GM23338 (cell line): Measurements from ENCODE around the gene SLC7A10. TPM values are rescaled to one million over a fixed set of nuclear protein-coding genes. Genes with fewer than 3 reads are reported as not detected.

Experiments used
- ATAC-seq: fragments of 200-7000 bp; cut with Tn5 transposase; 3 replicates; pipeline ENCODE4 v1.9.1; 2020
- DNase-seq: peaks from one replicate; pipeline ENCODE4 v3.0.0-alpha.2; 2015; ENCODE audit warnings: low spot score
- H2AFZ ChIP-seq: fragments of 200-600 bp; sonication (generic); 2 replicates; pipeline ENCODE4 v1.8.0; 2016; ENCODE audit warnings: antibody characterized with exemption, mild to moderate bottlenecking, moderate library complexity
- H3F3A ChIP-seq: fragments of 200-600 bp; sonication (generic); replicated peaks from 2 replicates; pipeline ENCODE4 v1.8.0; 2017; ENCODE audit warnings: antibody characterized with exemption, mixed run types, low read depth
- H3K27ac ChIP-seq: fragments of 200-600 bp; sonication (generic); 2 replicates; pipeline ENCODE4 v1.6.1; 2016; ENCODE audit warnings: low read depth
- H3K27me3 ChIP-seq: fragments of 200-600 bp; sonication (generic); 2 replicates; pipeline ENCODE4 v1.8.0; 2016; ENCODE audit warnings: mild to moderate bottlenecking, mixed run types, moderate library complexity; ENCODE audit not compliant: insufficient read depth
- H3K36me3 ChIP-seq: fragments of 200-600 bp; sonication (generic); 2 replicates; pipeline ENCODE4 v1.8.0; 2016; ENCODE audit warnings: mild to moderate bottlenecking; ENCODE audit not compliant: insufficient read depth
- H3K4me1 ChIP-seq: fragments of 200-600 bp; sonication (generic); 2 replicates; pipeline ENCODE4 v1.8.0; 2016; ENCODE audit warnings: mild to moderate bottlenecking, moderate library complexity; ENCODE audit not compliant: insufficient read depth
- H3K4me2 ChIP-seq: fragments of 200-600 bp; sonication (generic); 2 replicates; pipeline ENCODE4 v1.7.1; 2017; ENCODE audit warnings: mixed run types
- H3K4me3 ChIP-seq: fragments of 200-600 bp; sonication (generic); 2 replicates; pipeline ENCODE4 v1.6.1; 2016; ENCODE audit warnings: mixed run types
- H3K79me2 ChIP-seq: fragments of 200-600 bp; sonication (generic); replicated peaks from 2 replicates; pipeline ENCODE4 v1.8.0; 2017; ENCODE audit warnings: mild to moderate bottlenecking; ENCODE audit not compliant: insufficient read depth
- H3K9me2 ChIP-seq: fragments of 200-600 bp; sonication (generic); 2 replicates; pipeline ENCODE4 v1.8.0; 2017; ENCODE audit not compliant: insufficient read depth
- H4K20me1 ChIP-seq: fragments of 200-600 bp; sonication (generic); replicated peaks from 2 replicates; pipeline ENCODE4 v1.8.0; 2017; ENCODE audit warnings: mild to moderate bottlenecking; ENCODE audit not compliant: insufficient read depth
- H3K27ac Mint-ChIP-seq: 2 replicates; pipeline ENCODE4 v1.8.0; 2020; ENCODE audit warnings: inconsistent platforms, mild to moderate bottlenecking, moderate library complexity, mixed read lengths
- H3K27me3 Mint-ChIP-seq: 3 replicates; pipeline ENCODE4 v1.8.0; 2022; ENCODE audit warnings: low read depth, mild to moderate bottlenecking, moderate library complexity, mixed read lengths, inconsistent platforms; ENCODE audit not compliant: insufficient read depth, poor library complexity
- H3K36me3 Mint-ChIP-seq: 3 replicates; pipeline ENCODE4 v1.8.0; 2021; ENCODE audit warnings: low read depth, mild to moderate bottlenecking, inconsistent platforms, moderate library complexity, mixed read lengths
- H3K4me1 Mint-ChIP-seq: 3 replicates; pipeline ENCODE4 v1.8.0; 2020; ENCODE audit warnings: mild to moderate bottlenecking, inconsistent platforms, mixed read lengths
- H3K4me3 Mint-ChIP-seq: 3 replicates; pipeline ENCODE4 v1.8.0; 2021; ENCODE audit warnings: moderate library complexity, mild to moderate bottlenecking, inconsistent platforms, mixed read lengths
- H3K9me3 Mint-ChIP-seq: 3 replicates; pipeline ENCODE4 v1.8.0; 2020; ENCODE audit warnings: moderate library complexity, mild to moderate bottlenecking, inconsistent platforms, mixed read lengths
- CTCF ChIP-seq, 2 experiments: fragments of 200-600 bp in 1 of 2; sonication (generic) in 1 of 2; conservative IDR thresholded peaks; 2 replicates each; pipeline versions ENCODE4 v1.5.1 to v1.6.1; 2016 to 2017; ENCODE audit warnings: antibody characterized with exemption in 2 of 2, low read depth in 2 of 2, mild to moderate bottlenecking in 2 of 2, moderate library complexity in 1 of 2
- EZH2 ChIP-seq: fragments of 200-600 bp; sonication (generic); IDR thresholded peaks from one replicate; pipeline ENCODE4 v1.8.0; 2017; ENCODE audit warnings: antibody characterized with exemption, mild to moderate bottlenecking, low read depth; ENCODE audit not compliant: unreplicated experiment
- EZH2phosphoT487 ChIP-seq: fragments of 200-600 bp; sonication (generic); IDR thresholded peaks from one replicate; pipeline ENCODE4 v1.8.1; 2018; ENCODE audit warnings: antibody characterized with exemption; ENCODE audit not compliant: unreplicated experiment
- POLR2AphosphoS5 ChIP-seq: IDR thresholded peaks from 2 replicates; pipeline ENCODE4 v1.6.1; 2016; ENCODE audit warnings: antibody characterized with exemption, low read depth
- REST ChIP-seq: IDR thresholded peaks from one replicate; pipeline ENCODE4 v1.6.1; 2018; ENCODE audit warnings: antibody characterized with exemption; ENCODE audit not compliant: unreplicated experiment
- STAT1 ChIP-seq: IDR thresholded peaks from one replicate; pipeline ENCODE4 v1.6.1; 2016; ENCODE audit warnings: antibody characterized with exemption; ENCODE audit not compliant: unreplicated experiment
- ZNF114 ChIP-seq: fragments of 250-450 bp; sonication (Bioruptor Pico); IDR thresholded peaks from 2 replicates; pipeline ENCODE4 v1.5.0; 2020; ENCODE audit warnings: mild to moderate bottlenecking, moderate library complexity
- ZNF331 ChIP-seq: fragments of 250-450 bp; sonication (Bioruptor Pico); IDR thresholded peaks from 2 replicates; pipeline ENCODE4 v1.5.0; 2020; ENCODE audit warnings: low read depth, mild to moderate bottlenecking, moderate library complexity
- polyA plus RNA-seq: library from polyadenylated mRNA; unstranded; fragments of >200 nt; fragmentation: Nextera tagmentation; extraction: Ambion mirVana; gene quantifications from 2 replicates; pipeline ENCODE4 v1.2.1, GENCODE V29; 2016
- total RNA-seq: library from RNA; depleted of rRNA; stranded (reverse); fragments of >200 nt; shearing (Covaris generic); gene quantifications from 2 replicates; pipeline ENCODE4 v1.2.3, GENCODE V29; 2014
- TF ChIP-seq, protein P1 (sequence below): fragments of 250-450 bp; sonication (Bioruptor Pico); IDR thresholded peaks from 2 replicates; pipeline ENCODE4 v1.5.0; 2020; ENCODE audit warnings: mild to moderate bottlenecking, moderate library complexity

SLC7A10 gene
- total and polyA plus RNA-seq, 2 experiments from 2014 or later, result 3.3 to 6.3 TPM

GRCh38 chr19:33257828-33258227 is 32.2 kb upstream of the SLC7A10 start (continued):
- no peak for TF ChIP-seq CTCF (conservative IDR thresholded peaks at IDR 0.05; ENCODE audit: low read depth in 2 of 2)
- no peak for TF ChIP-seq EZH2
- TF ChIP-seq ZNF331 (CRISPR knock-in tag), result no peak
- no peak for TF ChIP-seq EZH2phosphoT487
- no peak for TF ChIP-seq POLR2AphosphoS5
- no peak for TF ChIP-seq STAT1
- TF ChIP-seq REST, result no peak

- no peaks in the 10 kb centered on the region for H3K36me3 Mint-ChIP-seq
- H3K4me3 Mint-ChIP-seq, result no peak overlapping the region
- H3K27ac Mint-ChIP-seq, result no peak overlapping the region
- peaks cover 2% of the 10 kb centered on the region; the same call in 1 of the 3 replicates for H3K4me1 Mint-ChIP-seq
- H3F3A ChIP-seq, result no peaks in the 10 kb centered on the region
- no peak overlapping the region for H3K4me3 ChIP-seq
- H3K9me3 Mint-ChIP-seq, result peaks cover 4% of the 10 kb centered on the region; the same call in 2 of the 3 replicates
- H3K4me2 ChIP-seq, result no peak overlapping the region
- no peaks in the 10 kb centered on the region for H3K27me3 ChIP-seq
- no peaks in the 10 kb centered on the region; the same call in 1 of the 2 replicates for H3K36me3 ChIP-seq
- no peaks in the 10 kb centered on the region for H3K4me1 ChIP-seq
- H3K79me2 ChIP-seq, result no peaks in the 10 kb centered on the region
- H4K20me1 ChIP-seq, result no peaks in the 10 kb centered on the region
- H3K9me2 ChIP-seq, result no peaks in the 10 kb centered on the region
- no peak overlapping the region for H3K27ac ChIP-seq
- H3K27me3 Mint-ChIP-seq, result peaks cover 11% of the 10 kb centered on the region
- ATAC-seq, result no peak
- no peak for DNase-seq
- no peak overlapping the region for H2AFZ ChIP-seq
- TF ChIP-seq STAT1 (no peak), ZNF114 (CRISPR knock-in tag) (no peak), REST (no peak)
- TF ChIP-seq, protein P1, sequence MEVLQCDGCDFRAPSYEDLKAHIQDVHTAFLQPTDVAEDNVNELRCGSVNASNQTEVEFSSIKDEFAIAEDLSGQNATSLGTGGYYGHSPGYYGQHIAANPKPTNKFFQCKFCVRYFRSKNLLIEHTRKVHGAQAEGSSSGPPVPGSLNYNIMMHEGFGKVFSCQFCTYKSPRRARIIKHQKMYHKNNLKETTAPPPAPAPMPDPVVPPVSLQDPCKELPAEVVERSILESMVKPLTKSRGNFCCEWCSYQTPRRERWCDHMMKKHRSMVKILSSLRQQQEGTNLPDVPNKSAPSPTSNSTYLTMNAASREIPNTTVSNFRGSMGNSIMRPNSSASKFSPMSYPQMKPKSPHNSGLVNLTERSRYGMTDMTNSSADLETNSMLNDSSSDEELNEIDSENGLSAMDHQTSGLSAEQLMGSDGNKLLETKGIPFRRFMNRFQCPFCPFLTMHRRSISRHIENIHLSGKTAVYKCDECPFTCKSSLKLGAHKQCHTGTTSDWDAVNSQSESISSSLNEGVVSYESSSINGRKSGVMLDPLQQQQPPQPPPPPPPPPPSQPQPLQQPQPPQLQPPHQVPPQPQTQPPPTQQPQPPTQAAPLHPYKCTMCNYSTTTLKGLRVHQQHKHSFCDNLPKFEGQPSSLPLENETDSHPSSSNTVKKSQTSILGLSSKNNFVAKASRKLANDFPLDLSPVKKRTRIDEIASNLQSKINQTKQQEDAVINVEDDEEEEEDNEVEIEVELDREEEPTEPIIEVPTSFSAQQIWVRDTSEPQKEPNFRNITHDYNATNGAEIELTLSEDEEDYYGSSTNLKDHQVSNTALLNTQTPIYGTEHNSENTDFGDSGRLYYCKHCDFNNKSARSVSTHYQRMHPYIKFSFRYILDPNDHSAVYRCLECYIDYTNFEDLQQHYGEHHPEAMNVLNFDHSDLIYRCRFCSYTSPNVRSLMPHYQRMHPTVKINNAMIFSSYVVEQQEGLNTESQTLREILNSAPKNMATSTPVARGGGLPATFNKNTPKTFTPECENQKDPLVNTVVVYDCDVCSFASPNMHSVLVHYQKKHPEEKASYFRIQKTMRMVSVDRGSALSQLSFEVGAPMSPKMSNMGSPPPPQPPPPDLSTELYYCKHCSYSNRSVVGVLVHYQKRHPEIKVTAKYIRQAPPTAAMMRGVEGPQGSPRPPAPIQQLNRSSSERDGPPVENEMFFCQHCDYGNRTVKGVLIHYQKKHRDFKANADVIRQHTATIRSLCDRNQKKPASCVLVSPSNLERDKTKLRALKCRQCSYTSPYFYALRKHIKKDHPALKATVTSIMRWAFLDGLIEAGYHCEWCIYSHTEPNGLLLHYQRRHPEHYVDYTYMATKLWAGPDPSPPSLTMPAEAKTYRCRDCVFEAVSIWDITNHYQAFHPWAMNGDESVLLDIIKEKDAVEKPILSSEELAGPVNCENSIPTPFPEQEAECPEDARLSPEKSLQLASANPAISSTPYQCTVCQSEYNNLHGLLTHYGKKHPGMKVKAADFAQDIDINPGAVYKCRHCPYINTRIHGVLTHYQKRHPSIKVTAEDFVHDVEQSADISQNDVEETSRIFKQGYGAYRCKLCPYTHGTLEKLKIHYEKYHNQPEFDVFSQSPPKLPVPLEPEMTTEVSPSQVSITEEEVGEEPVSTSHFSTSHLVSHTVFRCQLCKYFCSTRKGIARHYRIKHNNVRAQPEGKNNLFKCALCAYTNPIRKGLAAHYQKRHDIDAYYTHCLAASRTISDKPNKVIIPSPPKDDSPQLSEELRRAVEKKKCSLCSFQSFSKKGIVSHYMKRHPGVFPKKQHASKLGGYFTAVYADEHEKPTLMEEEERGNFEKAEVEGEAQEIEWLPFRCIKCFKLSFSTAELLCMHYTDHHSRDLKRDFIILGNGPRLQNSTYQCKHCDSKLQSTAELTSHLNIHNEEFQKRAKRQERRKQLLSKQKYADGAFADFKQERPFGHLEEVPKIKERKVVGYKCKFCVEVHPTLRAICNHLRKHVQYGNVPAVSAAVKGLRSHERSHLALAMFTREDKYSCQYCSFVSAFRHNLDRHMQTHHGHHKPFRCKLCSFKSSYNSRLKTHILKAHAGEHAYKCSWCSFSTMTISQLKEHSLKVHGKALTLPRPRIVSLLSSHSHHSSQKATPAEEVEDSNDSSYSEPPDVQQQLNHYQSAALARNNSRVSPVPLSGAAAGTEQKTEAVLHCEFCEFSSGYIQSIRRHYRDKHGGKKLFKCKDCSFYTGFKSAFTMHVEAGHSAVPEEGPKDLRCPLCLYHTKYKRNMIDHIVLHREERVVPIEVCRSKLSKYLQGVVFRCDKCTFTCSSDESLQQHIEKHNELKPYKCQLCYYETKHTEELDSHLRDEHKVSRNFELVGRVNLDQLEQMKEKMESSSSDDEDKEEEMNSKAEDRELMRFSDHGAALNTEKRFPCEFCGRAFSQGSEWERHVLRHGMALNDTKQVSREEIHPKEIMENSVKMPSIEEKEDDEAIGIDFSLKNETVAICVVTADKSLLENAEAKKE (CRISPR knock-in tag), result no peak
Observed at GRCh38 chr19:33256261-33256660, 30.6 kb upstream of the SLC7A10 start.
